Measurements from ENCODE around the gene FOXC2. TPM values are rescaled to one million over a fixed set of nuclear protein-coding genes. Genes with fewer than 3 reads are reported as not detected.

FOXC2 gene
- total and polyA plus RNA-seq, 2 donors (not counting 1 experiment from before 2014, with no cell fraction given): not detected

GRCh38 chr16:86602521-86602920 lies 35.9 kb downstream of the FOXC2 start:
- H3K27ac Mint-ChIP-seq: no peak overlapping the region
- DNase-seq (no peak), ATAC-seq (ENCODE audit: low read depth) (no peak)
- 80% methylated on average over 2 of the region's 4 CpGs for WGBS (ENCODE audit: insufficient coverage)
- POLR2A ChIA-PET: no interaction called here
- H3K36me3 ChIP-seq (replicated peaks in 1 of 2; ENCODE audit: control extremely low read depth in 1 of 2, control insufficient read depth in 1 of 2, extremely low read depth in 1 of 2, insufficient read depth in 2 of 2, low read length in 1 of 2): no peaks in the 10 kb centered on the region
- peaks cover 6% of the 10 kb centered on the region for H3K4me1 Mint-ChIP-seq
- no peak overlapping the region for H3K4me2 ChIP-seq (replicated peaks; ENCODE audit: low read depth, low read length, poor library complexity, severe bottlenecking)
- no peaks in the 10 kb centered on the region for H3K9me3 Mint-ChIP-seq (ENCODE audit: insufficient read depth)
- TF ChIP-seq EZH2 (IDR thresholded peaks at IDR 0.05; ENCODE audit: borderline replicate concordance, insufficient read depth, low read depth, low read length, poor library complexity, severe bottlenecking): no peak
- TF ChIP-seq CTCF (IDR thresholded peaks at IDR 0.05): no peak
- H4K20me1 ChIP-seq (ENCODE audit: control insufficient read depth, insufficient read depth, low read length, poor library complexity, severe bottlenecking): no peaks in the 10 kb centered on the region
- H3K27me3 Mint-ChIP-seq: peaks cover 25% of the 10 kb centered on the region
- H3K4me3 Mint-ChIP-seq: no peak overlapping the region
- no peak overlapping the region for H3K4me3 ChIP-seq (ENCODE audit: control extremely low read depth in 1 of 5, extremely low read depth in 1 of 5, insufficient read depth in 1 of 5, low read depth in 2 of 5, low read length in 4 of 5)
- H3K27ac ChIP-seq (ENCODE audit: low read length in 2 of 2): no peak overlapping the region
- peaks cover 0 to 5% (median 0%) of the 10 kb centered on the region in 3 donors for H3K9me3 ChIP-seq (ENCODE audit: control extremely low read depth in 1 of 3, control insufficient read depth in 2 of 3, insufficient read depth in 1 of 3, low read length in 2 of 3)
- H3K27me3 ChIP-seq (replicated peaks in 1 of 4; ENCODE audit: control extremely low read depth in 1 of 4, control insufficient read depth in 3 of 4, insufficient read depth in 4 of 4, low read length in 3 of 4): peaks cover 0 to 8% (median 0%) of the 10 kb centered on the region in 4 experiments
- H3K9ac ChIP-seq (ENCODE audit: low read length): no peak overlapping the region
- no peak overlapping the region for H2AFZ ChIP-seq (ENCODE audit: insufficient read depth, low read depth, low read length, poor library complexity, severe bottlenecking)
- H3K4me1 ChIP-seq (ENCODE audit: control insufficient read depth in 2 of 2, insufficient read depth in 2 of 2, low read length in 2 of 2): peaks cover 4 to 10% of the 10 kb centered on the region in 2 donors
- CTCF ChIA-PET: no interaction called here
- intact Hi-C loops (cut with micrococcal nuclease): no loop called here
- H3K79me2 ChIP-seq (ENCODE audit: control insufficient read depth, insufficient read depth, low read length): no peaks in the 10 kb centered on the region

GRCh38 chr16:86604436-86605193 lies 38.0 kb downstream of the FOXC2 start:
- H3K27ac Mint-ChIP-seq: peak overlapping the region; percentile 67
- H3K4me3 ChIP-seq (ENCODE audit: control extremely low read depth in 1 of 5, extremely low read depth in 1 of 5, insufficient read depth in 1 of 5, low read depth in 2 of 5, low read length in 4 of 5): peak overlapping the region; percentile 64 to 90 (median 72)
- H4K20me1 ChIP-seq (ENCODE audit: control insufficient read depth, insufficient read depth, low read length, poor library complexity, severe bottlenecking): no peaks in the 10 kb centered on the region
- peak overlapping the region; percentile 79 for H3K9ac ChIP-seq (ENCODE audit: low read length)
- peak overlapping the region; percentile 88 for H3K4me3 Mint-ChIP-seq
- 37% methylated on average over 3 of the region's 16 CpGs for WGBS (ENCODE audit: insufficient coverage)
- TF ChIP-seq CTCF (IDR thresholded peaks at IDR 0.05): no peak
- no peak for TF ChIP-seq EZH2 (IDR thresholded peaks at IDR 0.05; ENCODE audit: borderline replicate concordance, insufficient read depth, low read depth, low read length, poor library complexity, severe bottlenecking)
- H3K9me3 Mint-ChIP-seq (ENCODE audit: insufficient read depth): no peaks in the 10 kb centered on the region
- H3K4me2 ChIP-seq (replicated peaks; ENCODE audit: low read depth, low read length, poor library complexity, severe bottlenecking): peak overlapping the region; percentile 83
- peak overlapping the region; percentile 92 for H2AFZ ChIP-seq (ENCODE audit: insufficient read depth, low read depth, low read length, poor library complexity, severe bottlenecking)
- peaks cover 6% of the 10 kb centered on the region for H3K4me1 Mint-ChIP-seq
- peaks cover 0 to 9% (median 0%) of the 10 kb centered on the region in 4 experiments for H3K27me3 ChIP-seq (replicated peaks in 1 of 4; ENCODE audit: control extremely low read depth in 1 of 4, control insufficient read depth in 3 of 4, insufficient read depth in 4 of 4, low read length in 3 of 4)
- peaks cover 0 to 5% (median 0%) of the 10 kb centered on the region in 3 donors for H3K9me3 ChIP-seq (ENCODE audit: control extremely low read depth in 1 of 3, control insufficient read depth in 2 of 3, insufficient read depth in 1 of 3, low read length in 2 of 3)
- no peaks in the 10 kb centered on the region for H3K36me3 ChIP-seq (replicated peaks in 1 of 2; ENCODE audit: control extremely low read depth in 1 of 2, control insufficient read depth in 1 of 2, extremely low read depth in 1 of 2, insufficient read depth in 2 of 2, low read length in 1 of 2)
- peak; percentile 99 for ATAC-seq (ENCODE audit: low read depth)
- H3K27ac ChIP-seq (ENCODE audit: low read length in 2 of 2): peak overlapping the region; percentile 68 to 79
- peaks cover 4 to 10% of the 10 kb centered on the region in 2 donors for H3K4me1 ChIP-seq (ENCODE audit: control insufficient read depth in 2 of 2, insufficient read depth in 2 of 2, low read length in 2 of 2)
- ChIA-PET CTCF (no interaction called here), POLR2A (no interaction called here)
- H3K27me3 Mint-ChIP-seq: peaks cover 15% of the 10 kb centered on the region
- H3K79me2 ChIP-seq (ENCODE audit: control insufficient read depth, insufficient read depth, low read length): no peaks in the 10 kb centered on the region
- intact Hi-C loops (cut with micrococcal nuclease): loop anchor here (1.0 kb wide), 1 partner anchor 49 kb away; the partner anchor contains the start of gene MTHFSD
- peak; percentile 66 for DNase-seq
